Measurements from ENCODE around the gene ELAVL4. TPM values are rescaled to one million over a fixed set of nuclear protein-coding genes. Genes with fewer than 3 reads are reported as not detected.

Gene ELAVL4
- total and polyA plus RNA-seq, 8 donors = 0.60 to 10.3 (median 1.4) TPM

GRCh38 chr1:50126927-50127715, 18.4 kb downstream of the ELAVL4 start:
- no peak for DNase-seq
- Histone ChIP-seq H3K27me3 (peaks cover 0 to 4% (median 0%) of the 10 kb centered on the region in 4 donors), H3K27ac (no peak overlapping the region), H3K36me3 (no peaks in the 10 kb centered on the region), H3K4me1 (no peaks in the 10 kb centered on the region), H3K9me3 (no peaks in the 10 kb centered on the region), H3K4me3 (no peak overlapping the region)
- no peak for FAIRE-seq
- intact Hi-C loops (cut with DNase I) = no loop called here
- TF ChIP-seq CTCF (IDR thresholded peaks at IDR 0.05) = no peak
- ATAC-seq = no peak
- 35 to 45% methylated on average over 5 of the region's 5 CpGs for WGBS, 2 donors

- ATAC-seq (no peak), FAIRE-seq (no peak), DNase-seq (no peak)
- no peak for TF ChIP-seq CTCF (IDR thresholded peaks at IDR 0.05)
- H3K27ac ChIP-seq = no peak overlapping the region
- no peaks in the 10 kb centered on the region for H3K36me3 ChIP-seq
- no peak overlapping the region for H3K4me3 ChIP-seq
- intact Hi-C loops (cut with DNase I) = no loop called here
- no peaks in the 10 kb centered on the region for H3K9me3 ChIP-seq
- H3K4me1 ChIP-seq = no peaks in the 10 kb centered on the region
- 35 to 70% methylated on average over 1 of the region's 1 CpG for WGBS, 2 donors
- peaks cover 0 to 4% (median 0%) of the 10 kb centered on the region in 4 donors for H3K27me3 ChIP-seq
These were observed 20.5 kb downstream of the ELAVL4 start for GRCh38 chr1:50129201-50129600.

GRCh38 chr1:50132347-50132894, 23.7 kb downstream of the ELAVL4 start:
- intact Hi-C loops (cut with DNase I) = no loop called here
- peaks cover 0 to 4% (median 0%) of the 10 kb centered on the region in 4 donors for H3K27me3 ChIP-seq
- FAIRE-seq (no peak), DNase-seq (no peak), ATAC-seq (no peak)
- no peak overlapping the region for H3K27ac ChIP-seq
- no peaks in the 10 kb centered on the region for H3K9me3 ChIP-seq
- H3K4me1 ChIP-seq = no peaks in the 10 kb centered on the region
- TF ChIP-seq CTCF (IDR thresholded peaks at IDR 0.05) = no peak
- no peak overlapping the region for H3K4me3 ChIP-seq
- WGBS, 2 donors = 46 to 47% methylated on average over 3 of the region's 3 CpGs
- no peaks in the 10 kb centered on the region for H3K36me3 ChIP-seq

GRCh38 chr1:50135716-50136115, 27.0 kb downstream of the ELAVL4 start:
- Histone ChIP-seq H3K9me3 (no peaks in the 10 kb centered on the region), H3K4me3 (no peak overlapping the region), H3K36me3 (no peaks in the 10 kb centered on the region), H3K27me3 (peaks cover 0 to 4% (median 0%) of the 10 kb centered on the region in 4 donors), H3K27ac (no peak overlapping the region), H3K4me1 (no peaks in the 10 kb centered on the region)
- intact Hi-C loops (cut with DNase I) = no loop called here
- DNase-seq (no peak), FAIRE-seq (no peak), ATAC-seq (no peak)
- 38 to 40% methylated on average over 2 of the region's 2 CpGs for WGBS, 2 donors
- TF ChIP-seq CTCF (IDR thresholded peaks at IDR 0.05) = no peak
